Stomach (tissue), 19 donors: ENCODE data around the gene C1orf141. TPM values are rescaled to one million over a fixed set of nuclear protein-coding genes. Genes with fewer than 3 reads are reported as not detected.

Experiments used
- DNase-seq, 2 donors: peaks; one replicate each; pipeline versions ENCODE4 v3.0.0 to v3.0.0-alpha.2; 2013 to 2019
- H3K27ac ChIP-seq, 5 donors: fragments of 200-600 bp in 4 of 5; sonication (generic) in 4 of 5; one replicate each; pipeline ENCODE4 v1.5.1; 2013 to 2019; ENCODE audit warnings: mild to moderate bottlenecking in 1 of 5, moderate library complexity in 1 of 5
- H3K27me3 ChIP-seq, 3 donors: fragments of 200-600 bp; sonication (generic); one replicate each; pipeline ENCODE4 v1.5.1; 2017 to 2019; ENCODE audit warnings: mixed run types in 1 of 3
- H3K36me3 ChIP-seq, 4 donors: fragments of 200-600 bp; sonication (generic); 1 replicate in 3 of 4; 2 replicates in 1 of 4; pipeline ENCODE4 v1.5.1; 2016 to 2019
- H3K4me1 ChIP-seq, 4 donors: fragments of 200-600 bp; sonication (generic); one replicate each; pipeline ENCODE4 v1.5.1; 2016 to 2019
- H3K4me3 ChIP-seq, 4 donors: fragments of 200-600 bp; sonication (generic) in 3 of 4; one replicate each; pipeline ENCODE4 v1.5.1; 2016 to 2019; ENCODE audit warnings: mild to moderate bottlenecking in 1 of 4
- H3K9me3 ChIP-seq, 4 donors: fragments of 200-600 bp; sonication (generic); one replicate each; pipeline ENCODE4 v1.5.1; 2016 to 2019
- CTCF ChIP-seq, 7 experiments: fragments of 450-650 bp in 4 of 7; fragments of 200-600 bp in 3 of 7; sonication (generic) in 3 of 7; IDR thresholded peaks; one replicate each; pipeline ENCODE4 v1.5.1; 2016 to 2019; ENCODE audit warnings: antibody characterized with exemption in 7 of 7, control low read depth in 2 of 7, mild to moderate bottlenecking in 1 of 7
- EP300 ChIP-seq: sonication (generic); formaldehyde crosslinking; IDR thresholded peaks from one replicate; pipeline ENCODE4 v1.6.1; 2017; ENCODE audit warnings: antibody characterized with exemption
- POLR2A ChIP-seq, 4 donors: fragments of 450-650 bp; IDR thresholded peaks; one replicate each; pipeline ENCODE4 v1.6.1; 2016; ENCODE audit warnings: antibody characterized with exemption in 4 of 4, control low read depth in 2 of 4, mild to moderate bottlenecking in 1 of 4, moderate library complexity in 1 of 4
- POLR2AphosphoS5 ChIP-seq, 3 donors: sonication (generic); formaldehyde crosslinking; IDR thresholded peaks; one replicate each; pipeline ENCODE4 v1.6.1; 2016; ENCODE audit warnings: antibody characterized with exemption in 3 of 3
- WGBS, 5 donors: extraction: QIAGEN DNeasy Blood & Tissue Kit in 3 of 5; methylation state at CpG; one replicate each; pipeline versions ENCODE4 v1.1.5 to v1.1.7; 2013 to 2018; 5-methylcytosine and 5-hydroxymethylcytosine counted together
- intact Hi-C: fragments of 100-400 bp; cut with DNase I; formaldehyde crosslinking; loops from one replicate; pipeline ENCODE4 v1.15.1; 2023; ENCODE audit warnings: low total_unique reads
- long read RNA-seq, 10 donors: transcript quantifications; one replicate each; lab custom pipeline, GENCODE V29; 2026
- polyA plus RNA-seq, 3 donors: library from polyadenylated mRNA; stranded (reverse); fragments of 200-250 nt; gene quantifications; one replicate each; pipeline ENCODE4 v1.2.3, GENCODE V29; 2013
- total RNA-seq, 5 donors: library from RNA; depleted of rRNA; stranded (reverse); fragments of >200 nt; gene quantifications; one replicate each; pipeline versions ENCODE4 v1.1.0 to v1.2.3, GENCODE V29; 2014 to 2016
- donor health status: healthy with polysubstance abuse.
- donor health status: Bipolar disorder and iron deficiency.
- donor health status: healthy.

C1orf141 gene
- total RNA-seq = not detected
- not detected for polyA plus RNA-seq
- long read RNA-seq, donor 1 = 0 reads
- long read RNA-seq, donor 2 = 0 reads
- long read RNA-seq, donor 3 = 0 reads
- long read RNA-seq, donor 4 = 0 reads
- long read RNA-seq, donor 5 = 0 reads
- long read RNA-seq, donor 6 = 0 reads
- long read RNA-seq, donor 7 = 0 reads
- long read RNA-seq, donor 8 = 0 reads
- long read RNA-seq, donor 9 = 0 reads
- long read RNA-seq, donor 10 = 0 reads

- peak within 1 kb of the TSS; percentile 31 to 33 (median 31) for H3K4me3 ChIP-seq
- H3K27ac ChIP-seq = no peak within 1 kb of the TSS
- no peaks in the 10 kb centered on the region for H3K36me3 ChIP-seq
- no peaks in the 10 kb centered on the region for H3K9me3 ChIP-seq
- WGBS, 5 donors = 23 to 61% (median 36%) methylated on average over 25 to 28 of the region's 28 CpGs
- peak in 1 of 2 donors; percentile 77 for DNase-seq
- intact Hi-C loops = loop anchor here (10.0 kb wide), 1 partner anchor 80 kb away; the partner anchor contains the start of gene SLC35D1
- H3K27me3 ChIP-seq = no peaks in the 10 kb centered on the region
- peaks cover 20 to 49% (median 26%) of the 10 kb centered on the region in 4 donors for H3K4me1 ChIP-seq
- TF ChIP-seq POLR2A (IDR thresholded peaks at IDR 0.05) (no peak), CTCF (IDR thresholded peaks at IDR 0.05) (no peak), POLR2AphosphoS5 (IDR thresholded peaks at IDR 0.05) (no peak), EP300 (no peak)
Observed at GRCh38 chr1:67134695-67135094, at the start of gene C1orf141. TSS of gene C1orf141 (minus strand) at chr1:67134970. CDS start at chr1:67127240, 7,730 bp downstream.

DNA sequence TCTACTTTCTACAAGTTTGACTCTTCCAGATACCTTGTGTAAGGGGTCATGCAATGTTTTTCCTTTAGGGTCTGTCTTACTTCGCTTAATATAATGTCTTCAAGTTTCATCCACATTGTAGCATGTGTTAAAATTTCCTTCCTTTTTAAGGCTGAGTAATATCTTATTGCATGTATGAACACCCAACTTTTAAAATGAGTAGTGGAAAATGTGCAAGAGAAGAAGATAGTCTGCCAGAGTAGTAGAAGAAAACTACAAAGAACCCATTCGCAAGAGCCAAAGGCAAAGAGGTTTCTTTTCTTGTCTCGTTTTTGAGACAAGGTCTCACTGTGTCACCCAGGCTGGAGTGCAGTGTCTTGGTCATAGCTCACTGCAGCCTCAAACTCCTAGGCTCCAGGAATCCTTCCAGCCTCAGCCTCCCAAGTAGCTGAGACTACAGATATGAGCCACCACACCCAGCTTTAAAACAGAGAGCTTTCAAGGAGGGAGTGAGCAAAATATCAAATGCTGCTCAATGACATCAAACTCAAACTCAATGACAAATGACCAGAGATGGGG is 40.8 kb upstream of the C1orf141 start:
- no peaks in the 10 kb centered on the region for H3K4me1 ChIP-seq
- intact Hi-C loops = no loop called here

GRCh38 chr1:67174716-67175284 is 40.0 kb upstream of the C1orf141 start:
- Histone ChIP-seq H3K27me3 (no peaks in the 10 kb centered on the region), H3K4me1 (peaks cover 0 to 4% (median 0%) of the 10 kb centered on the region in 4 donors), H3K27ac (no peak overlapping the region), H3K9me3 (no peaks in the 10 kb centered on the region), H3K4me3 (no peak overlapping the region), H3K36me3 (no peaks in the 10 kb centered on the region)
- WGBS, 5 donors = 78 to 82% (median 80%) methylated on average over 2 of the region's 2 CpGs
- intact Hi-C loops = no loop called here
- TF ChIP-seq POLR2A (IDR thresholded peaks at IDR 0.05) (no peak), EP300 (no peak), CTCF (IDR thresholded peaks at IDR 0.05) (no peak), POLR2AphosphoS5 (IDR thresholded peaks at IDR 0.05) (no peak)
- DNase-seq = no peak

More for the DNA sequence above, 40.8 kb upstream of the C1orf141 start:
- no peaks in the 10 kb centered on the region for H3K27me3 ChIP-seq
- H3K36me3 ChIP-seq = no peaks in the 10 kb centered on the region
- H3K27ac ChIP-seq = no peak overlapping the region
- 73 to 91% (median 85%) methylated on average over 3 of the region's 3 CpGs for WGBS, 5 donors
- no peaks in the 10 kb centered on the region for H3K9me3 ChIP-seq
- H3K4me3 ChIP-seq = no peak overlapping the region
- DNase-seq = no peak
- TF ChIP-seq POLR2A (IDR thresholded peaks at IDR 0.05) (no peak), EP300 (no peak), CTCF (IDR thresholded peaks at IDR 0.05) (no peak), POLR2AphosphoS5 (IDR thresholded peaks at IDR 0.05) (no peak)

DNA sequence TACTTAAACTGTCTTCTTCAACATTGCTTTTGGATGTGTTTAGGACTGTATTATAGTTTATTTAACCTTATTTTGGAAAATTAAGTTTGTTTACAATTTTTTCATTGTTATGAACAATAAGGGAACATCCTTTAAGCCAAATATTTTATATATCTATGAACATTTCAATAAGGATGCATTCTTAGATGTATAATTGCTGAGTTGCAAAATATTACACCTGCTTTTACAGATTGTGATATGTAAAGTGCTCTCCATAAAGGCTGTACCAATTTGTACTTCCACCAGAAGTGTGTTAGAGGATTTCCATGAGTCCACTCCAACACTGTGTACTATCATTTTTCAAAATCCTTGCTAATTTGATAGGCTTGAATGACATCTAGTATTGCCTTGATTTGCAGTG is 39.2 kb upstream of the C1orf141 start:
- H3K27ac ChIP-seq = no peak overlapping the region
- DNase-seq = no peak
- H3K36me3 ChIP-seq = no peaks in the 10 kb centered on the region
- peaks cover 0 to 9% (median 0%) of the 10 kb centered on the region in 4 donors for H3K4me1 ChIP-seq
- no peaks in the 10 kb centered on the region for H3K27me3 ChIP-seq
- TF ChIP-seq CTCF (IDR thresholded peaks at IDR 0.05) = no peak
- no peak for TF ChIP-seq EP300
- no peak for TF ChIP-seq POLR2AphosphoS5 (IDR thresholded peaks at IDR 0.05)
- TF ChIP-seq POLR2A (IDR thresholded peaks at IDR 0.05) = no peak
- intact Hi-C loops = no loop called here
- no peak overlapping the region for H3K4me3 ChIP-seq
- no peaks in the 10 kb centered on the region for H3K9me3 ChIP-seq
